ENCODE results near the gene MTFR1L. TPM values are rescaled to one million over a fixed set of nuclear protein-coding genes. Genes with fewer than 3 reads are reported as not detected.
A peak's percentile ranks its signal among the peaks of the same experiment; 100 is the strongest.

The MTFR1L gene
- total RNA-seq, 2 donors from 2014 or later, result 34.0 to 39.1 TPM

DNA sequence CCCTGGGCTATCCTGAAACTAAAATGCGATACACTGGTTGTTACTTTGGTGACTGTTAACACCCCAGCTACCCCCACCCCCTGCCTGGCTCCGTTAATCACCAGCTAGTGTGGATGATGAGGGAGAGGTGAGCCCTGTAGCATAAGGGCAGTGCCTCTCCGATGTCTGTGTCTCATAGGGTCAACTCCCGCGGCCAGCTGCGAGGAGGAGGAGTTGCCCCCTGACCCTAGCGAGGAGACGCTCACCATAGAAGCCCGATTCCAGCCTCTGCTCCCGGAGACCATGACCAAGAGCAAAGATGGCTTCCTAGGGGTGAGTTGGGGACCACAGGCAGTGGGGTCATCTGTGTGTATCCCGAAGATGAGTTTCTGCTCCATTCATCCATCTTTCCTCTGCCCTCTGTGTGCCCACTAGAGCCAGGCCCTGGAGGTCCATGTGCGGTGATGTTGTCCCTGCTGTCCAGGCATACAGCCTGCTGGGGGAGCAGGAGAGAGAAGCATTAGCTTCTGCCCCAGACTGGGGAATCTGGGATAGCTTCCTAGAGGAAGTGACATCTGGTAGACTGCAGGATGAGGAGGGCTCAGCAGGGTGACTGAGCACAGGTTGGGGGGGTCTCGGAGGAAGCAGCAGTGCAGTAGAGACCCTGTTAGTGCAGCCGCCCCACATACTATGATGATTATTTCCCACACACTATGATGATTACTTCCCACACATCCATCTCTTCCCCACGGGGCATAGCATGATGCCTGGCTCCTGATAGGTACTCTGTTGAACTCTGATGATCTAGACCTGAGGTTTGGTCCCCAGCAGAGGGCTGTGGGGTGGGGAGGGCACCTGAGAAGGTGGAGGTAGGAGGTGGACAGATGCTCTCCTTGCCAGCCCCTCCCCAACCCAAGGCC lies 14.5 kb upstream of the MTFR1L start:
- Mint-ChIP-seq H3K4me1 (ENCODE audit: low read depth) (peaks cover 53% of the 10 kb centered on the region), H3K27ac (peak overlapping the region; percentile 25), H3K36me3 (ENCODE audit: insufficient read depth in 2 of 2) (peaks cover 0 to 2% of the 10 kb centered on the region in 2 donors), H3K4me3 (peak overlapping the region; percentile 23 to 62), H3K27me3 (ENCODE audit: low read depth) (no peaks in the 10 kb centered on the region), H3K9me3 (no peaks in the 10 kb centered on the region)
- no peak for ATAC-seq (replicated peaks in 1 of 2)
- DNase-seq, result no peak

DNA sequence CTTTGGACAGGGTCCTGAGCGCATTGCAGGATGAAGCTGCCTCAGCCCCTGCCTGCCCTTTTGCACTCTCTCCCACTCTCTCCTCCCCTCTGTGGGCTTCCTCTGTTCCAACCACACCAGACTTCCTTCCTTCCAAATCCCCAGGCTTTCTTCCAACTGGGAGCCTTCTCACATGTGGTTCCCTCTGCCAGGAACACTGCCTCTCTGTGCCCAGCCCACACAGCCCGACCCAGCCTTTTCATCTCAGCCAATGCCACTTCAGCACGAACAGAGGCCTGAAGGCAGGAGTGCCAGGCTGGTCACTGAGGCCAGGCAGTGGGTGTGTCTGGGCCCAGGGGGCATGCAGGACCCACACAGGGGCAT lies 13.9 kb upstream of the MTFR1L start:
- ATAC-seq (replicated peaks in 1 of 2) (no peak), DNase-seq (no peak)
- Mint-ChIP-seq H3K27ac (no peak overlapping the region), H3K36me3 (ENCODE audit: insufficient read depth in 2 of 2) (peaks cover 0 to 2% of the 10 kb centered on the region in 2 donors), H3K27me3 (ENCODE audit: low read depth) (no peaks in the 10 kb centered on the region), H3K4me3 (no peak overlapping the region), H3K4me1 (ENCODE audit: low read depth) (peaks cover 52% of the 10 kb centered on the region), H3K9me3 (no peaks in the 10 kb centered on the region)

DNA sequence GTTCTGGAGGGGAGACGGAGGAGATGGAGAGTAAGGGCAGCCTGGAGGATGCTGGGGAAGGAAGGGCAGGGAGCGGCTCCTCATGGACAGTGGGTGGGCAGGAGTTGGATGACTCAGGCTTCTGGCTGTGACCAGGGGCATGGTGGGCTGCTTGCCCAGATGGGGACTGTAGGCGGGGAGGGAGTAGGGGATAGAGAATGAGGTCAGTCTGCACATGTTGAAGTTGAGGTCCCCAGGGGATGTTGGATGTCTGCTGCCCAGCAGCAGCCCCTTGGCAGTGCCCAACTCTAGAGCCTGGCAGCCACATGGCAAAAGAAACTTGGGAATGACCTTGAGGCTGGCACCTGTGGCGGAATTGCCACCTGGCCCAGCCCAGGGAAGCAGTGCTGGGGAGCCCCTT lies 13.3 kb upstream of the MTFR1L start:
- Mint-ChIP-seq H3K27ac (no peak overlapping the region), H3K4me3 (no peak overlapping the region), H3K36me3 (ENCODE audit: insufficient read depth in 2 of 2) (peaks cover 0 to 2% of the 10 kb centered on the region in 2 donors), H3K4me1 (ENCODE audit: low read depth) (peaks cover 48% of the 10 kb centered on the region), H3K27me3 (ENCODE audit: low read depth) (no peaks in the 10 kb centered on the region), H3K9me3 (no peaks in the 10 kb centered on the region)
- ATAC-seq (replicated peaks in 1 of 2) (no peak), DNase-seq (no peak)

DNA sequence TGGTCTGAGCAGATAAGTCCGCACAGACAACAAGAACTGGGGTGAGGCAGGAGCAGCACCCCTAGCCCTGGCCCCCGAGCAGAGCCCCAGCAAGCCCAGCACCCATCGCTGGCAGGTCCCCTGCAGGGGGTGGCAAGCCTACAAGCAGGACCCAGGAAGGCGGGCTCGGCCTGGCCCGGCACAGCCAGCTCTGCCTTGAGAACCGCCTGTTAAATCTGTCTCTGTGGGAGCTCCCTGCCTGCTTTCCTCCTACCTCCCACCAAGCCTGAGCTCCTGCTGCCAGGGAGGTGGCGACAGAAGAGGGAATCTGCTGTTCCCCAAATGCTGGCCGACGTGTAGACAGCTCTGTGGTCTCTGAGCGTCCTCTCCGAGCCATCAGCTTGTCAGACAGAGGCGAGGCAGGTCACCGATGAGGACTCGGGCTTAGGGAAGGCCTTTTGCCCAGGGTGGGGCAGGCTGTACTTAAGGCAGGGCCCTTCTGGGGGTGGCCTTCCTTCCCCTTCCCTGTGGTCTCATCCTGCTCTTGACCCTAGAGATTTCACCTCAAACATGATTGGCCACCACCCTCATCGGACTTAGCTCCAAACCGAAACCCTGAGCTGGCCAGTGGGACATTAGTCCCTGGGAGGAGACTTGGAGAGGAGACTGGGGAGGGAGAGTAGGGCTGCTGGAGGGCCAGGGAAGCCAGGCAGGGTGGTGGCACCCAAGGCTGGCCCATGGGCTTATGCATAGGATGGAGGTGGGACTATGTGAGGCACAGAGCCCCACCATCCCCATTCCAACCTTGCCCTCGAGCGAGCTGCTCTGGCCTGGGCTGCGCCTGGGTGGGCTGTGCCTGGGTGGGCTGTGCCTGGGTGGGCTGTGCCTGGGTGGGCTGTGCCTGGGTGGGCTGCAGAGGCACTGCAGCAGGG lies 12.0 kb upstream of the MTFR1L start:
- Mint-ChIP-seq H3K4me1 (ENCODE audit: low read depth) (peaks cover 39% of the 10 kb centered on the region), H3K4me3 (no peak overlapping the region), H3K9me3 (no peaks in the 10 kb centered on the region), H3K27ac (no peak overlapping the region), H3K27me3 (ENCODE audit: low read depth) (no peaks in the 10 kb centered on the region), H3K36me3 (ENCODE audit: insufficient read depth in 2 of 2) (no peaks in the 10 kb centered on the region)
- ATAC-seq (replicated peaks in 1 of 2), result no peak
- no peak for DNase-seq

DNA sequence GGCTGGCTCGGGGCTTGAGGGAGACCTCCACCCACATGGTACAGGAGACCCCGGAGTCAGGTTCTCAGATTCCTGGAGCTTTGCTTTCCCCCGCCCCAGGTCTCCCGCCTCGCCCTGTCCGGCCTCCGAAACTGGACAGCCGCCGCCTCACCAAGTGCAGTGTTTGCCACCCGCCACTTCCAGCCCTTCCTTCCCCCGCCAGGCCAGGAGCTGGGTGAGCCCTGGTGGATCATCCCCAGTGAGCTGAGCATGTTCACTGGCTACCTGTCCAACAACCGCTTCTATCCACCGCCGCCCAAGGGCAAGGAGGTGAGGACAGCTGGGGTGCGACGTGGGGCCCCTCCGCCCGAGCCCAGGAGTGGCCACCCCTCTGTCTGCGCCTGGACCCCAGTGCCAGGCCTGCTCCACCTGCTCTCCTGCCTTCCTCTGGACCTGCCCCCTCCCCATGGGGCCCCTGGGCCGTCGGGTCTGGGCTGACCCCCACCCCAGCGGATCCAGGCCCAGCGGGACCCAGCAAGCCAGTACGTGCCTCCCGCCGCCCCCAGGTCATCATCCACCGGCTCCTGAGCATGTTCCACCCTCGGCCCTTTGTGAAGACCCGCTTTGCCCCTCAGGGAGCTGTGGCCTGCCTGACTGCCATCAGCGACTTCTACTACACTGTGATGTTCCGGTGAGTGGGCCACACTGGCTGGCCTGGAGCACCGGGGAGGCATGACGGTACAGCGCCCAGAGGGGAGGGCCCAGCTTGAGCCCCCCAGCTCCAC lies 11.1 kb upstream of the MTFR1L start:
- ATAC-seq (replicated peaks in 1 of 2) (no peak), DNase-seq (no peak)
- Mint-ChIP-seq H3K4me3 (no peak overlapping the region), H3K27ac (no peak overlapping the region), H3K4me1 (ENCODE audit: low read depth) (peaks cover 31% of the 10 kb centered on the region), H3K27me3 (ENCODE audit: low read depth) (no peaks in the 10 kb centered on the region), H3K9me3 (no peaks in the 10 kb centered on the region), H3K36me3 (ENCODE audit: insufficient read depth in 2 of 2) (no peaks in the 10 kb centered on the region)

DNA sequence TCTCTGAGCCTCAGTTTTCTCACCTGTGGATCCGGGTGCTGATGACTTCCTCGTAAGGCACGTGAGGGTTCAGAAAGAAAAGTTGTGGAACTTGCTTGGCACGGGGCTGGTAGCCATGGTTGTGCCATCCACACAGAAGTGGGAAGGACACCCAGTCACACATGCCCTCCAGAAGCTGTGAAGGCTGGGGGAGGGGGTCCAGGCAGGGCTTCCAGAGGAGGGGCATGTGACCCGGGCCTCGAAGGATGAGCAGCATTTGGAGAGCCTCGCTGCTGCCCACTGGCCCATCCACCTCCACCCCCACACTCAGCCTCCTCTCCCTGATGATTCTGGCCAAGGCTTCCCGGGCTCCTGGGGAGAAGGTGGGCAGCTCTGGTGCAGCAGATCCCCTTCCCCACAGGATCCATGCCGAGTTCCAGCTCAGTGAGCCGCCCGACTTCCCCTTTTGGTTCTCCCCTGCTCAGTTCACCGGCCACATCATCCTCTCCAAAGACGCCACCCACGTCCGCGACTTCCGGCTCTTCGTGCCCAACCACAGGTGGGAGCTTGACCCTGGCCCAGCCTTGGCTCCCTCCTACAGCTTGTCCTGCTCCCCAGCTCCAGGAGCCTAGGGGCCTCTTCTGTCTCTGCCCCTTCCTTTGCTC lies 10.3 kb upstream of the MTFR1L start:
- peaks cover 24% of the 10 kb centered on the region for H3K4me1 Mint-ChIP-seq (ENCODE audit: low read depth)
- H3K36me3 Mint-ChIP-seq (ENCODE audit: insufficient read depth in 2 of 2), result no peaks in the 10 kb centered on the region
- H3K9me3 Mint-ChIP-seq, result no peaks in the 10 kb centered on the region
- DNase-seq (no peak), ATAC-seq (replicated peaks in 1 of 2) (no peak)
- no peaks in the 10 kb centered on the region for H3K27me3 Mint-ChIP-seq (ENCODE audit: low read depth)
- no peak overlapping the region for H3K4me3 Mint-ChIP-seq
- H3K27ac Mint-ChIP-seq, result no peak overlapping the region

DNA sequence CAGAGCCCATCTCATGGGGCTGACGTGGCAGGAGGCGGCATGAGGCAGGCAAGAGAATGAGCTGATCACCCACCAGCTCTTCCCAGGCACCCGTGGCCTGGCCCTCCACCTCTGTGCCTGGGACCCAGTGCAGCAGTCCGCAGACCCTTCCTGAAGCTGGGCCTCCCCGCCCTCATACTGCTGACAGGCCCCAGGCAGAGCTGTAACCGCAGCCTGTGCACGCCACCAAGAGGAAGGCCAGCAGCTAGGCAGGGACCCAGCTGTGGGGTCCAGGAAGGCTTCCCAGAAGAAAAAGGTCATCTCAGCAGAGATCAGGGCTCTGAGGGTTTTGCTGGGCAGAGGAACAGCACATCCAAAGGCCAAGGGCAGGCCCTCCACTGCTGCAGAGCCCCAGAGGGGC lies 9.8 kb upstream of the MTFR1L start:
- Mint-ChIP-seq H3K4me1 (ENCODE audit: low read depth) (peaks cover 18% of the 10 kb centered on the region), H3K27me3 (ENCODE audit: low read depth) (no peaks in the 10 kb centered on the region), H3K4me3 (no peak overlapping the region), H3K9me3 (no peaks in the 10 kb centered on the region), H3K27ac (no peak overlapping the region), H3K36me3 (ENCODE audit: insufficient read depth in 2 of 2) (no peaks in the 10 kb centered on the region)
- ATAC-seq (replicated peaks in 1 of 2), result no peak
- no peak for DNase-seq

DNA sequence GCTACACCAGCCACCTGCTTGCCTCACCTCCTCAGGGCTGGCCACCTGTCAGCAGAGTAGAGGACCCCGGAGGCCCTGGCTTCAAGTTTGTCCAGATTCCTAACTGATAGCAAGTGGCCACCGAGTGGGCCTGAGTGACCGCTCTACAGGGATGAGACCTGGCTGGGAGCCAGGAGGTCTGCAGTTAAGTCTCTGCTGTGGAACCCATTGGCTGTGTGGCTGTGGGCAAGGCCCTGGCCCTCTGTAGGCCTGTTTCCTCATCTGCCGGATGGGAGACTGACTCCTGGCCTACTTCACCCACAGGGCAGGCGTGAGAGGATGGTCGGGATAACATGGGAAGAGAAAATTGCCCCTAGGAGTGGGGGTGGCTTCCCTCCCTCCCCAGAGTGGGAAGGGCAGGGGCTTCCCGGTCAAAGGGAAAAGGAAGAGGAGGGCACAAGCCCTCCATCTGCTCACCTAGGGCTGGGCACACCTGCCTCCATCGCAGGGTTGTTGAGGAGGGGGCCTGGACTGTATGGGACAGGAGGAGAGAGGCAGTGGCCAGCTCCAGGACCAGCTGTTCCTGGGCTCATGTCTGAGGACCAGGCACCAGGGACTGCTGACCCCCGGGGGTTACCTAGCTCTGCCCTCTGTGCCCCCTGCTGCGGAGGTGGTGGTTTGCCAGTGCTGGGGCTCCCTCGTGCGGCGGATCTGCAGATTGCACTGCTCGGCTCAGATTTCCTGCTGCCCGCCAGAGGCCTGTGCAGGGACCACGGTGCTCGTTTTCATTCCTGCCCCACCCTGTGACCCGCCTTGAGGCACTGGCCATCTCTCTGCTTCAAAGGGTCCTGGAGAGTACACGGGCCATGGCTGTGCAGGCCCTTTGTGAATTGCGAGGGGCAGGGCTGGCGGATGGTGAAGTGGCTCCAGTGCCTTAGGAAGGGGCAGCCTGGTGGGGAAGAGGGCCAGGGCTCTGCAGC lies 9.1 kb upstream of the MTFR1L start:
- Mint-ChIP-seq H3K36me3 (ENCODE audit: insufficient read depth in 2 of 2) (no peaks in the 10 kb centered on the region), H3K27me3 (ENCODE audit: low read depth) (no peaks in the 10 kb centered on the region), H3K4me1 (ENCODE audit: low read depth) (peaks cover 14% of the 10 kb centered on the region), H3K9me3 (no peaks in the 10 kb centered on the region), H3K27ac (peak overlapping the region; percentile 22), H3K4me3 (no peak overlapping the region)
- peak; percentile 82 to 85 for DNase-seq
- peak; percentile 78 to 79 for ATAC-seq (replicated peaks in 1 of 2)

DNA sequence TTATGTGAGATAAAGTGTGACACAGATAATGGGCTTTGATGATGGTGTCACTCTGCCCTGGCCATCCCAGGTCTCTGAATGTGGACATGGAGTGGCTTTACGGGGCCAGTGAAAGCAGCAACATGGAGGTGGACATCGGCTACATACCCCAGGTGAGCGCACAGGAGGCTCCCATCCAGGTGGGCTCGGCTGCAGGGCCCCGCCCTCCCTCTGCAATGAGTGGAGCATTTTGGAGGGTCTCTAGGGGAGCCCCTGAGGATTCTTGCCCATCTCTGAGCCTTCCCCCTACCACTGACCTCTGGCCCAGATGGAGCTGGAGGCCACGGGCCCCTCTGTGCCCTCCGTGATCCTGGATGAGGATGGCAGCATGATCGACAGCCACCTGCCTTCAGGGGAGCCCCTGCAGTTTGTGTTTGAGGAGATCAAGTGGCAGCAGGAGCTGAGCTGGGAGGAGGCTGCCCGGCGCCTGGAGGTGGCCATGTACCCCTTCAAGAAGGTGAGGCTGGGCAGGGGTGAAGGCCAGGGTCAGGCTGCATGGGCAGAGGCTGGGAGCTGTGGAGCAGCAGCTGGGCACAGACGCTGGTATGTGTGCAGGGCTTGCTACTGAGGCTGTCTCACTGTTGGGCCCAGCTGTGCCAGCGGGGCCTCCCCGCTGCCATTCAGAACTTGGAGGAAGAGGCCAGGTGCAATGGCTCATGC lies 8.2 kb upstream of the MTFR1L start:
- Mint-ChIP-seq H3K4me1 (ENCODE audit: low read depth) (peaks cover 9% of the 10 kb centered on the region), H3K27me3 (ENCODE audit: low read depth) (no peaks in the 10 kb centered on the region), H3K36me3 (ENCODE audit: insufficient read depth in 2 of 2) (no peaks in the 10 kb centered on the region), H3K9me3 (no peaks in the 10 kb centered on the region), H3K4me3 (no peak overlapping the region), H3K27ac (no peak overlapping the region)
- DNase-seq (no peak), ATAC-seq (replicated peaks in 1 of 2) (no peak)

DNA sequence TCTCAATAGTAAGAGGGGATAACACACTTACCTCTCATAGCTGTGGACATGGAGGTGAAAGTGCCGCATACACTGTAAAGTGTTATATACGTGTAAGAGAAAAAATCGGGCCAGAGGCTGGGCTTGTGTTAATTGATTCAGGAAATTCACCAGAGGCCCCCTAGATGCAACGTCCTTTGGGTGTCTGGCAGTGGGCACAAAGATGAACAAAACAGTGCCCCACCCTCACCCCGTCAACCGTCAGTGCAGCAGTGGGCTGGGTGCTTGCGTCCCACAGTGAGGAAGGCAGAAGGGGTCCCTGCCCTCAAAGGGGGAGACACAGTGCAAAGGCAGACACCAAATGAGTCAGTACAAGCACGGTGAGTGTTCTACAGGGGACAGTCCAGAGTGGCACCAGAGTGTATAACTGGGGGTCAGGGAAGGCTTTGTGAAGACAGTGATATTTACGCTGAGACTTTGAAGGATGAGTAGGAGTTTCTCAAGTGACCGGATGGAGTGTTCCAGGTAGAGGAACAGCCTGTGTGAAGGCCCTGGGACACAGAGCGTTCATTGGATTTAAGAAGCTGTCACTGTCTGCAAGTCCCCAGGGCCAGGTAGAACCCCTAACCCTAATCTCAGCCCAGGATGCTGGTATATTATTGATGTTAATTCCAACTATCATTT lies 6.6 kb upstream of the MTFR1L start:
- no peaks in the 10 kb centered on the region for H3K27me3 Mint-ChIP-seq (ENCODE audit: low read depth)
- H3K9me3 Mint-ChIP-seq, result no peaks in the 10 kb centered on the region
- H3K4me3 Mint-ChIP-seq, result no peak overlapping the region
- H3K36me3 Mint-ChIP-seq (ENCODE audit: insufficient read depth in 2 of 2), result no peaks in the 10 kb centered on the region
- DNase-seq (no peak), ATAC-seq (replicated peaks in 1 of 2) (no peak)
- no peak overlapping the region for H3K27ac Mint-ChIP-seq
- H3K4me1 Mint-ChIP-seq (ENCODE audit: low read depth), result peaks cover 12% of the 10 kb centered on the region
